ENCODE results near the gene TSPAN1.
A peak's percentile ranks its signal among the peaks of the same experiment; 100 is the strongest.

Gene TSPAN1

GRCh38 chr1:46171871-46172270 lies 3.0 kb upstream of the TSPAN1 start:
- H3K4me3 ChIP-seq (ENCODE audit: low read depth, low read length): no peak overlapping the region
- TF ChIP-seq CTCF (IDR thresholded peaks at IDR 0.05; ENCODE audit: borderline replicate concordance, insufficient read depth, low read depth, low read length): no peak

GRCh38 chr1:46172321-46172720 lies 2.6 kb upstream of the TSPAN1 start:
- no peak for TF ChIP-seq CTCF (IDR thresholded peaks at IDR 0.05; ENCODE audit: borderline replicate concordance, insufficient read depth, low read depth, low read length)
- no peak overlapping the region for H3K4me3 ChIP-seq (ENCODE audit: low read depth, low read length)

- TF ChIP-seq CTCF (IDR thresholded peaks at IDR 0.05; ENCODE audit: borderline replicate concordance, insufficient read depth, low read depth, low read length): no peak
- no peak overlapping the region for H3K4me3 ChIP-seq (ENCODE audit: low read depth, low read length)
Measured at GRCh38 chr1:46173361-46173856, 1.5 kb upstream of the TSPAN1 start.

- TF ChIP-seq CTCF (IDR thresholded peaks at IDR 0.05; ENCODE audit: borderline replicate concordance, insufficient read depth, low read depth, low read length): no peak
- no peak overlapping the region for H3K4me3 ChIP-seq (ENCODE audit: low read depth, low read length)
Measured at GRCh38 chr1:46175243-46175642, 356 bp downstream of the TSPAN1 start.

- TF ChIP-seq CTCF (IDR thresholded peaks at IDR 0.05; ENCODE audit: borderline replicate concordance, insufficient read depth, low read depth, low read length): no peak
- H3K4me3 ChIP-seq (ENCODE audit: low read depth, low read length): no peak within 1 kb of the TSS
Measured at GRCh38 chr1:46176211-46176865, 1.5 kb downstream of the TSPAN1 start, which contains the start of gene P3R3URF. Gene P3R3URF (minus strand): TSS chr1:46176488. CDS start chr1:46176471, 17 bp downstream.

- peak; percentile 82 for TF ChIP-seq CTCF (IDR thresholded peaks at IDR 0.05; ENCODE audit: borderline replicate concordance, insufficient read depth, low read depth, low read length)
- H3K4me3 ChIP-seq (ENCODE audit: low read depth, low read length): no peak overlapping the region
Measured at GRCh38 chr1:46179138-46180081, 4.5 kb downstream of the TSPAN1 start.
